ACHN (cell line): ENCODE data around the gene ZFP2.
"Not testable (repeated sequence)": the region's sequence is repeated elsewhere in the genome, so short reads cannot be mapped to it uniquely, and the experiment has no call there.

ENCODE experiments used
- DNase-seq: peaks from one replicate; pipeline ENCODE4 v3.0.0-alpha.2; 2015
- in situ Hi-C: cut with HindIII; loops from 2 replicates; pipeline ENCODE4 v1.10.0; 2017; ENCODE audit warnings: low sequenced_read_pairs, low pct_ligation_motif_present, low pct_unique_long_range_greater_than_20kb

The ZFP2 gene

DNA sequence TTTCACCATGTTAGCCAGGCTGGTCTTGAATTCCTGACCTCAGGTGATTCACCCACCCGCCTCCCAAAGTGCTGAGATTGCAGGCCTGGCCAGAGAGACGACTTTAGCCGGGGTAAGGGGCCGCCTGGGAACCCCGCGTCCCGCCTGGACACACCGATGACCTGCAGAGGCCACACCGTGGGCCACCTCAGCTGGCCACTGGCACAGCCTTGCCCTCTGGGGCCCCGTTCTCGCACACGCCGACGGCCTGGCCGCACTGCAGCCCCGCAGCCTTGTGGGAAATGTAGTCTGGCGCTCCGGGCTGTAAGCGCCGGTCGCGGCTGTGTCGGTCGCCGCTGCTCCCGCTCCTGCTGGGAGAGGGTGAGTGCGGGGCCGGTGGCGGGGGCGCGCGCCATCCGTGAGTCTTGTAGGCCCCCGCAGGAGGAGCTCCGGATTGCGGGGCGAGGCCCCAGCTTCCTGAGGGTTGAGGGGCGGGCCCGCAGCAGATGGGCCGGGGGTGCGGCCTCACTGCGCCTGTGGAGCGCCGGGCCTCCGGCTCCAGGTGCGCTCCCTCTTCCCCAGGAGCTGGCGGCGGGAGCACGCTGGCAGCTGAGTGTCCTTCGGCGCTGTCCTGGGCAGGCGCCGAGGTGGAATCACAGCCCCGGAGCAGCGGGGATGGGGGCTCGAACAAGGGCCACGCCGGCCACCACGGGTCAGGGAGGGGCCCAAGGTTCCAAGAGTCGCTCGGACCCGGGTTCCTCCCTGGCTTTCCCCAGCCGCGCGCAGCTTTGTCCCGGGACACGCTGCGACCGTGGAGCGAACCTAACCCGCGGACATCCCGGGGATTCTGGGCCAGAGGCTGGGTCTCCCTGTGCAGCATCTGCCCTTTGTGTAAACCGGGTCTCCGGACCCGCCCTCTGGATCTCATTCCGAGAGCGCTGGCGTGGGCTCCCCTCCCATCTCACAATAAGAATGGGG is at the start of gene ZFP2:
TSS of gene ZFP2 (plus strand) at position 299 of the 957 bp plus-strand sequence. CDS start 35,401 bp downstream, outside the sequence.
- no peak for DNase-seq
- in situ Hi-C loops = no loop called here

DNA sequence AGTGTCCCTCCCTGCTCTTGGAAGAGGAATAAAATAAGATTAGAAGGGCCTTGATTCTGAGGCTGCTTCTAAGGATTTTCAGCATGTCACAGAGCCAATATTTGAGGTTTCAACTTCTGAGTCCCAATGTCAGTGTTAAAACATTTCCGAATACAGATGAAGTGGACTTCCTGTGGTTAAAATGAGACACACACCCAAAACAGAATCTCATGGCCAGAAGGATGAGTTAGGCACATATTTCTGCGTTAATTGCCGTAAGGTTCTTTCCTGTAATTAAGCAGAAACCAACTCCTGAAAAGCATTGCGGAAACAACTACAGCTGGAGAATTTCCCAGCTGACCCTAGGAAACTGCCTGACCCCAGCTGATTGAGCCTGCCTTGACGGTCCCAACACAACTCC is 46.4 kb upstream of the ZFP2 start:
- no peak for DNase-seq

DNA sequence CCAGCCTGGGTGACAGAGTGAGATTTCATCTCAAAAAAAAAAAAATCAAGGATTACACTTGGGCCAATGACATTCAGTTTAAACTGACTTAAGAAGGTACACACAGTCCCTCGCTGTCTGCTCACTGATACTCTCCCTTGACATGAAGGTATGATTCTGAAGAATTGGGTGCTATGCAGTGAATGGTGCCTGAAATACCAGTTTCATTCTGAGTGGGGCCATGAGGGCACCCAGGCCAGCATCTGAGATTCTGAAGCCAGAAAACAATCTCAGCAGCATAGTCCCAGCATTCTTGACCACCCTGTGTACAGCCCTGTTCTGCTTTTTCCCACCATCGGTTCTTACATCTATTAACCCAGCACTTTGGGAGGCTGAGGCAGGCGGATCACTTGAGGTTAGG is 43.8 kb upstream of the ZFP2 start:
- in situ Hi-C loops = no loop called here
- DNase-seq = no peak

More for the DNA sequence above, 46.4 kb upstream of the ZFP2 start:
- in situ Hi-C loops = no loop called here

DNA sequence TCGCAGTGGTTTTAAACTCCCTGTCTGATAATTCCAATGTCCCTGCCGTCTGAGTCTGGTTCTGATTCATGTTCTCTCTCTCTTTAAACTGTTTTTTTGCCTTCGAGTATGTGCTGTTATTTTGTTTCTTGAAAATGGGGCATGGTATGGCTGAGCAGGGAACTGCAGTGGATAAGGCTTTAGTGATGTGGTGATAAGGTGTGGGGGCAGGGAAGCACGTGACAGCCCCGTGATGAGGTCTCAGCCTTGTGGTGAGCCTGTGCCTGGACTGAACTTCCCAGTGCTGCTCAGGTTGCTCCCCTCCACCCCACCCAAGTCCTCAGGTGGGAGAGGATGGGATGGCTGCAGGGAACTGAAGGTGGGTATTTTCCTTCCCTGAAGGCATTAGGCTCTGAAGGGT is 41.4 kb upstream of the ZFP2 start:
- DNase-seq = no peak

DNA sequence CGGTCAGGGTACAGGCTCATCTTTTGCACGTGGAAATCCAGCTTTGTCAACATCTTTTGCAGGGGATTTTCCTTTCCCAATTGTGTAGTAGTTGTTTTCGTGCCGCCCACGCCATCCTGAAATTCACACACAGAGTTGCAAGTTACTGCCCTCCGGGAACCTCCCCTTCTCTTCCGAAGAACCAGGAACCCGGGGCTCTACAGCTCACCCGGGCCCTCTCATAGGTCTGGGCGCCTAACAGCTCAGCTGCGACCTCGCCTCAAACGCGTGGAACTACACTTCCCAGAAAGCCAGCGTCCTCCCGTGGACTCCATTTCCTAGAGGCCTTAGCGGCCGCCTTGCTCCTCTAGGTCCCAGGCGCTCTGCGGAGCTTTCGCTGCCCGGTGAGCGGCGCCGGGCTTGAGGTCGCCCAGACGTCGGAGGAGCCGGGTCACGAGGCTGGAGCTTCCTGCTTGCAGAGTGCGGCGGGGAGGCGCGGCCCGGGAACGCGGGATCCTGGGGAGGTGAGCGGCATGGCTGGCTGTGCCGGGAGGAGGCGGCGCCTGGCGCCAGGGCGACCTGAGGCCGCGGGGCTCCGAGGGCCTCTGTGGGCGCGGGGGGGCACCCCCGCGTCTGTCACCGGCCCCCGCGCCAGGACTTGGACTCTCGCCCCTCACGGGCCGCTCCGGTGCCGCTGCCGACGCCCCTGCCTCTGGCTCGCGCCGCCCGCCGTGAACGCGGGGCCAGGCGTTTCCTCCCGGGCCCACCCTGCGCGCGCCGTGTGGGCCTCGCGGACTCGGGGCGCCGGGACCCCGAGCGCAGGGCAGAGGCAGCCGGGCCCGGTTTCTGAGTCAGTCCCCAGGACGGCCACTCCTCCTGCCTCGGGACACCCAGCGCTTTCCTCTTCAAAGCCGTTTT is 35.8 kb upstream of the ZFP2 start, which contains the start of gene ZNF354B:
TSS of gene ZNF354B (plus strand) at position 329 of the 897 bp plus-strand sequence. CDS start 1,095 bp downstream, outside the sequence.
- DNase-seq = peak; percentile 83
- in situ Hi-C loops = no loop called here

More for the DNA sequence above, 41.4 kb upstream of the ZFP2 start:
- in situ Hi-C loops = no loop called here

DNA sequence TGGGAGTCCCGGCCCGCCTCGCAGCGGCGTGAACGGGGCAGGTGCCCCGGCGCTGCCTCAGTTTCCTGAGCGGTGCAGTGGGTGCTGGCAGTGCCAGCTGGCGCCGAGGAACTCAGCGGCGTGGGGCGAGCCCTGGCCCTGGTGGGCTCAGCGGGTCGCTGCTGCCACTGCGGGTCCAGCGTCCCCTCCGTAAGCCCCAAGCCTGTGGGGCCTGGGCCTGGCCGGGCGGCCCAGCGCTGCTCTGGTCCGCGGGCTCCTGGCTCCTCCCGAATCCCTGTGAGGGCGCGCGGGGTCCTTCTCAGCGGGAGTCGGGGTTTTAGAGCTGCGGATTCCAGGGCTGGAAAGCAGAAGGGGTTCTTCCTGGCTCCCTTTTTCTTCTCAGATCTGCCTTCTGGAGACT is 35.1 kb upstream of the ZFP2 start:
- in situ Hi-C loops, DNase-seq: not testable (repeated sequence)

DNA sequence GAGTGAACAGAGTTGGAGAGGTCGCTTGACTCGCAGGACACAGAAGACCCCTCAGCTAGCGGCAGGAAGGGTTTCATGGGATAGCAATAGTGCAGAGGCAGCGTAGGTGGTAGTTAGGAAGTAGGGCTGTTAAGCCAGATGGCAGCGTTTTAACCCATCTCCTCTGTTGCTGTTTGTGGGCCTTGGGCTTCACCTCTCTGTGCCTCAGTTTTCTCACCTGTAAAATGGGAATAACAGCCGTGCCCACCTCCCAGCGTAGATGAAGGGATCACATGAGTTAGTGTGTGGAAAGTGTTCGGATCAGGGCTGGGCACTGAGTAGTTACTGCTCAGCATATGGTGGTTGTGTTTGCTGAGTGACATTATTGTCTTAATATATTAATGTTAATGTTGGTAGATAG is 34.1 kb upstream of the ZFP2 start:
- no peak for DNase-seq
- in situ Hi-C loops = no loop called here

DNA sequence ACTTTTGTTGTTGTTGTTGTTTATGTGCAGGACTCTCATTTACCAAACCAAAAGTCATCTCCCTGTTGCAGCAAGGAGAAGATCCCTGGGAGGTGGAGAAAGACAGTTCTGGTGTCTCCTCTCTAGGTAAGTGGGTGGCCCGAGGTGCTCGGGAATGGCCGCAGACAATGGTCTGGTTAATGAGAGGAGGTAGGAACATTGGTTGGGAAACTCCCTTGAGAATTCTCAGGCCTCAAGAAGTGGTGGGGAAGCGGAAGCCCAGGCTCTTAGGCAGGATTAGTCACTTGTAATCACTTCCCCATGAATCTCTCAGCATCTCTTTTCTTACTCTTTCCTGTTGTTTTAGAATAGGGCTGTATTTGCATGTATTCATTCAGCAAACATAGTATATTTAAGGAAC is 28.8 kb upstream of the ZFP2 start:
- no peak for DNase-seq
- in situ Hi-C loops = no loop called here

DNA sequence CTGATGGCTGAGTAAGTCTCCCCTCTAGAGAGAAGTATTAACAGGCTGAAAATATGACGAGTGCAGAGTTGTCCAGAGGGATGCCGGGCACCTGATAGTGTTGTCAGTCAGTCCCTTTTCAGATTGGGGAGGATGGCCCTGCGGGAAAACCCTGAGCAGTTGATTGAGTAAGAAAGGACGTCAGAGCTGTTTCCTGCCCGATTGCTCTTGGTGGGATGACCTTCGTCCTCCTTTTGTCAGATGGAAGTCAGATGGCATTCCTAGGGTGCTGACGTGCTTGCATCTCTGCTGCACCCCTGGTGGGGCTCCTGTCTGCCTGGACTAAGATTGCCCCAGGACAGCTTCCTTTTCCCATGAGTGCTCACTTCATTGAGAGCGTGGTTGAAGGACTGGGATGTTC is 26.1 kb upstream of the ZFP2 start:
- in situ Hi-C loops = no loop called here
- DNase-seq = no peak

DNA sequence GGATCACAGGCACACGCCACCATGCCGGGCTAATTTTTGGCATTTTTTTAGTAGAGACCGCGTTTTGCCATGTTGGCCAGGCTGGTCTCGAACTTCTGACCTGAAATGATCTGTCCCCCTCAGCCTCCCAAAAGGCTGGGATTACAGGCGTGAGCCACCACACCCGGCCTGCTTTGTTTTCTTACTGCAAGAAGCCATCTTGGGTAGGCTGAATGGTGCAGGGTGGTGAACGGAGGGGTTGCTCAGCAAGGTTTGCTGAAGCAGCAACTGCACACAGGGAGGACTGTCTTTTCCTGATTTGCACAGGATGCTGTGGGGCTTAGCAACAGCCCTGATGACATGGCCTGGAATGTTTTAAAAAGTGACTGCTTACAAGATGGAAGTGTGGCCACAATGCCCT is 25.3 kb upstream of the ZFP2 start:
- in situ Hi-C loops = no loop called here
- DNase-seq = no peak

DNA sequence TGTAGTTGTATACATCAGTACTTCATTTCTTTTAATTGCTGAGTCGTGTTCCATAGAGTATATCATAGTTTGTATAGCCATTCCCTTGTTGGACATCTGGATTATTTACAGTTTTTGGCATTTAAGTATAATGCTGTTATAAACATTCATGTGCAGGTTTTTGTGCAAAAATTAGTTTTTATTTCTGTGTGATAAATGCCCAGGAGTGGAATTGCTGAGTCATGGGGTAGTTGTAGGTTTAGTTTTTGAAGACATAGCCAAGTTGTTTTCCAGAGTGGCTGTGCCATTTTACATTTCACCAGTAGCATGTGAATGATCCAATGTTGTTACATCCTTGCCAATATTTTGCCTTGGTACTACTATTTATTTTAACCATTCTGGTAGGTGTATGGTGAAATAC is 23.4 kb upstream of the ZFP2 start:
- in situ Hi-C loops = no loop called here
- no peak for DNase-seq

DNA sequence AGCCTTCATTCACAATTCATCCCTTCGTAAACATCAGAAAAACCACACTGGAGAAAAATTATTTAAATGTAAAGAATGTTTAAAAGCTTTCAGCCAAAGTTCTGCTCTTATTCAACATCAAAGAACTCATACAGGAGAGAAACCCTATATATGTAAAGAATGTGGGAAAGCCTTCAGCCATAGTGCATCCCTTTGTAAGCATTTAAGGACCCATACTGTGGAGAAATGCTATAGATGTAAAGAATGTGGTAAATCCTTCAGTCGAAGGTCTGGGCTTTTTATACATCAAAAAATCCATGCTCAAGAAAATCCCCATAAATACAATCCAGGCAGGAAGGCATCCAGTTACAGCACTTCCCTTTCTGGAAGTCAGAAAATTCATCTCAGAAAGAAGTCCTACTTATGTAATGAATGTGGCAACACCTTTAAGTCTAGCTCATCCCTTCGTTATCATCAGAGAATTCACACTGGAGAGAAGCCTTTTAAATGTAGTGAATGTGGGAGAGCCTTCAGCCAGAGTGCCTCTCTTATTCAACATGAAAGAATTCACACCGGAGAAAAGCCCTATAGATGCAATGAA is 12.5 kb upstream of the ZFP2 start:
- DNase-seq, in situ Hi-C loops: not testable (repeated sequence)

DNA sequence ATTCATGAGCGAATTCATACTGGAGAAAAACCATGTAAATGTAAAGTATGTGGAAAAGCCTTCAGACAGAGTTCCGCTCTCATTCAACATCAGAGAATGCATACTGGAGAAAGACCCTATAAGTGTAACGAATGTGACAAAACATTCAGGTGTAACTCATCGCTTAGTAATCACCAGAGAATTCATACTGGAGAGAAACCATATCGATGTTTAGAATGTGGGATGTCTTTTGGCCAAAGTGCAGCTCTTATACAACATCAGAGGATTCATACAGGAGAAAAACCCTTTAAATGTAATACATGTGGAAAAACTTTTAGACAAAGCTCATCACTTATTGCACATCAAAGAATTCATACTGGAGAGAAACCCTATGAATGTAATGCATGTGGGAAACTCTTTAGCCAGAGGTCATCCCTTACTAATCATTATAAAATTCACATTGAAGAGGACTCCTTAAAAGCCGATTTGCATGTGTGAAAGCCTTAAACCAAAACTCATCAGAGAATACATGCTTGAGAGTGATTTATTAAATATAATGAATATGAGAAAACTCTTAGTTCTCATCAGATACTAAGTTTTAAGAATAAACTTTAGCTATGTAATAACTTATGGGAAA is 11.8 kb upstream of the ZFP2 start:
- no peak for DNase-seq
- in situ Hi-C loops = no loop called here

DNA sequence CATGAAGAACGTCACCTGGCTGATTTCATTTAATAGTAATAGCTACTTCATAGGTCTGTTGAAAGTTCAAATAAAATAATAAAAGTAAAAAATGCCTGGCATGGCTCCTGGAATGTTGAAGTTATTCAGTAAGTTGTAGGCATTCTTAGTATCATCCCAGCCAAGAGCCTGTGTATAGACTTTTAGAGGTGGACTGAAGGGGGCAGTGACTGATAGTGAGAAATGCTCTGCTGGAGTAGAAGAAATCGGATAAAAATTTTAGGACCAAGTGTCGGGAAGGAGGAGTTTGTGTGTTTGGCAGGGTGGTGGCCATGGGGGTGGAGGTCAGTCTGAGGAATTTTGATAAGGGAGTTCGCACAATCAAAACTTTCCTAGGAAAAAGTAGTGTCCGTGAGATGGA is 3.6 kb downstream of the ZFP2 start:
- in situ Hi-C loops = no loop called here
- DNase-seq = no peak

DNA sequence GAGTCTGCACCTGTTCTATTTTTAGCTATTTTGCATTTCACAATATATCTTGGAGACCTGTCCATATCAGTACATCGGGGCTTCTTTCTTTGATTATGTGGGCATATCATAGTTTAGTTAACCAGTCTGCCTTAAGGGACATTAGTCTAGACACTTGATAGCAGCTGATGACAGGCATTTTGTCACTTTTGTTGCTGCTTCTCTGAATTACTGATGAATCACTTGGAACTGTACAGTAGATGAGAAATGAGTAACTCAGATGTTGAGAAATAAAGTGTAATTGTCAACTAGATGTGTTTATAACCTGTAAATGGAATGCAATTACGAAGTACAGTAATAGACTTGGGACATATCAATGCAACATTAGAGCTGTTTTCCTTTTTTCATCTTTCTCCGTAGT is 7.1 kb downstream of the ZFP2 start:
- no peak for DNase-seq
- in situ Hi-C loops = no loop called here

DNA sequence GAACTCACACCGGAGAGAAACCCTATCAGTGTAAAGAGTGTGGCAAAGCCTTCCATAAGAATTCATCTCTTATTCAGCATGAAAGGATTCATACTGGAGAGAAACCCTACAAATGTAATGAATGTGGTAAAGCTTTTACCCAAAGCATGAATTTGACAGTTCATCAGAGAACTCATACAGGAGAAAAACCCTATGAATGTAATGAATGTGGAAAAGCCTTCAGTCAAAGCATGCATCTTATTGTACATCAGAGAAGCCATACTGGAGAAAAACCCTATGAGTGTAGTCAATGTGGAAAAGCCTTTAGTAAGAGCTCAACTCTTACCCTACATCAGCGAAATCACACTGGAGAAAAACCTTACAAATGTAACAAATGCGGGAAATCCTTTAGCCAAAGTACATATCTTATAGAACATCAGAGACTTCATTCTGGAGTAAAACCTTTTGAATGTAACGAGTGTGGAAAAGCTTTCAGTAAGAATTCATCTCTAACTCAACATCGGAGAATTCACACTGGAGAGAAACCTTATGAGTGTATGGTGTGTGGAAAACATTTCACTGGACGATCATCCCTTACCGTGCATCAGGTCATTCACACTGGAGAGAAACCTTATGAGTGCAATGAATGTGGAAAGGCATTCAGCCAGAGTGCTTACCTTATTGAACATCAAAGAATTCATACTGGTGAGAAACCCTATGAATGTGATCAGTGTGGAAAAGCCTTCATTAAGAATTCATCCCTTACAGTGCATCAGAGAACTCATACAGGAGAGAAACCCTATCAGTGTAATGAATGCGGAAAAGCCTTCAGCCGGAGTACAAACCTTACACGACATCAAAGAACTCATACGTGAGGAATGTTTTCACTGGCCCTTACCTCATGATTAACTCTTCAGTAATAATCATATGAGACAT is 36.4 kb downstream of the ZFP2 start:
- DNase-seq = no peak
- in situ Hi-C loops = no loop called here

DNA sequence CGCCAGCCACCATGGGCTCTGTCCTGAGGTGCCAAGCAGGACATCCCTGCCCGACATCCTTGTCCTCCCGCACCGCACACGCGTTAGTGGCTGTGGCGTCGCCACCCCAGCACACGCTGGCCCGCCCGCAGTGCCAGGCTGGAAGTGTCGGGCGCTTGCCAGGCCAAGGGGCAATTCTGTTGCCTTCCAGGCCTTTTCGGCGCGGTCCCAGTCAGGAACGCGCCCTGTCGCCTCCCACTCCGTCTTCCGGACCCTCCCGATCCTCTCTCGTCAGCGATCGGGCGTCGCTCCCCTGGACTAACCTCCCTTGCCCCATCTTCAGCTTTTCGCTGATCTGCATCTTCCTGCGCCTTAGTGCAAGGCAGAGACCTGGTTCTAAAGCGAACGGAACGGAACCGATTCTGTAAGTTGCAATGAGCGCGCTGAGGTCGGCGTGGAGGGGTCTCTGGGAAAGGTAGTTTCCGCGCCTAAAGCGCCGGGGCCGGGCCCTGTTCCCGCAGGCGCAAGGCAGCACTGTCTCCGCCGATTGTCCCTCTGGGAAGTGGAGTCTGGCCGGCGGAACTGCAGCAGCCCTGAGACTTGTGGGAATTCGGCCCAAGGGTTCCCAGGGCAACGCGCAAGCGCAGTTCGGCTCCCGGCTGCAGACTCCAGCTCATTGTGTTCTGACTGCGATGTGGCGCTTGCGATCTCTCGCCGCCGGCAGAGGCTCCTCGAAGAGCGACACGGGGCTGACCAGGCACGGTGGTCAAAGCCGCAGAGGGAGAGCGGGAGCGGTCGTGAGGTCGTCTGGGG is 45.1 kb downstream of the ZFP2 start, which contains the start of gene ZNF454:
TSS of gene ZNF454 (plus strand) at position 630 of the 792 bp plus-strand sequence. CDS start 1,594 bp downstream, outside the sequence.
- in situ Hi-C loops = no loop called here
- no peak for DNase-seq
